Esophagus squamous epithelium (tissue), 5 donors: Measurements from ENCODE around the gene CDH13. TPM values are rescaled to one million over a fixed set of nuclear protein-coding genes. Genes with fewer than 3 reads are reported as not detected.

Source experiments
- DNase-seq: peaks from one replicate; lab custom pipeline; 2025; lab: John Stamatoyannopoulos, UW
- H3K27ac ChIP-seq, 4 donors: fragments of 200-600 bp; sonication (generic); one replicate each; pipeline ENCODE4 v1.5.1; 2016 to 2019; ENCODE audit warnings: mild to moderate bottlenecking in 1 of 4
- H3K27me3 ChIP-seq, 4 donors: fragments of 200-600 bp; sonication (generic); 1 replicate in 3 of 4; 2 replicates in 1 of 4; pipeline versions ENCODE4 v1.5.1 to v1.6.0; 2017 to 2021; ENCODE audit warnings: antibody characterized with exemption in 1 of 4
- H3K36me3 ChIP-seq, 3 donors: fragments of 200-600 bp; sonication (generic); one replicate each; pipeline ENCODE4 v1.5.1; 2016 to 2019
- H3K4me1 ChIP-seq, 3 donors: fragments of 200-600 bp; sonication (generic); one replicate each; pipeline ENCODE4 v1.5.1; 2017 to 2019
- H3K4me3 ChIP-seq, 4 donors: fragments of 200-600 bp; sonication (generic); 1 replicate in 3 of 4; 2 replicates in 1 of 4; pipeline ENCODE4 v1.5.1; 2016 to 2019; ENCODE audit warnings: mild to moderate bottlenecking in 2 of 4, moderate library complexity in 1 of 4
- H3K9me3 ChIP-seq, 3 donors: fragments of 200-600 bp; sonication (generic); one replicate each; pipeline ENCODE4 v1.5.1; 2016 to 2019
- POLR2A ChIP-seq, 4 donors: fragments of 450-650 bp; IDR thresholded peaks; one replicate each; pipeline ENCODE4 v1.6.1; 2017; ENCODE audit warnings: antibody characterized with exemption in 4 of 4, mild to moderate bottlenecking in 4 of 4, moderate library complexity in 3 of 4
- WGBS, 2 donors: methylation state at CpG; one replicate each; pipeline ENCODE4 v1.1.5; 2018; 5-methylcytosine and 5-hydroxymethylcytosine counted together
- intact Hi-C: fragments of 100-400 bp; cut with DNase I; formaldehyde crosslinking; loops from one replicate; pipeline ENCODE4 v1.15.0; 2022
- total RNA-seq, 4 donors: library from RNA; depleted of rRNA; stranded (reverse); fragments of >200 nt; gene quantifications; one replicate each; pipeline ENCODE4 v1.1.0, GENCODE V29; 2016
- TF ChIP-seq, protein P1 (sequence below), 6 experiments: fragments of 450-650 bp in 4 of 6; fragments of 200-600 bp in 2 of 6; sonication (generic) in 2 of 6; IDR thresholded peaks; one replicate each; pipeline ENCODE4 v1.5.1; 2016 to 2019; ENCODE audit warnings: antibody characterized with exemption in 6 of 6, mild to moderate bottlenecking in 4 of 6, moderate library complexity in 4 of 6
- donor health status: DM: yes; HTN: yes; CAD: no.

CDH13 gene
- total RNA-seq, 4 donors from 2014 or later, result 6.9 to 31.9 (median 21.1) TPM

- Histone ChIP-seq H3K27ac (peak overlapping the region in 1 of 4 donors; percentile 2), H3K4me1 (peaks cover 0 to under 1% (median 0%) of the 10 kb centered on the region in 3 donors), H3K4me3 (no peak overlapping the region), H3K27me3 (no peaks in the 10 kb centered on the region), H3K36me3 (no peaks in the 10 kb centered on the region), H3K9me3 (no peaks in the 10 kb centered on the region)
- 74 to 88% methylated on average over 5 of the region's 5 CpGs for WGBS, 2 donors
- TF ChIP-seq, protein P1, sequence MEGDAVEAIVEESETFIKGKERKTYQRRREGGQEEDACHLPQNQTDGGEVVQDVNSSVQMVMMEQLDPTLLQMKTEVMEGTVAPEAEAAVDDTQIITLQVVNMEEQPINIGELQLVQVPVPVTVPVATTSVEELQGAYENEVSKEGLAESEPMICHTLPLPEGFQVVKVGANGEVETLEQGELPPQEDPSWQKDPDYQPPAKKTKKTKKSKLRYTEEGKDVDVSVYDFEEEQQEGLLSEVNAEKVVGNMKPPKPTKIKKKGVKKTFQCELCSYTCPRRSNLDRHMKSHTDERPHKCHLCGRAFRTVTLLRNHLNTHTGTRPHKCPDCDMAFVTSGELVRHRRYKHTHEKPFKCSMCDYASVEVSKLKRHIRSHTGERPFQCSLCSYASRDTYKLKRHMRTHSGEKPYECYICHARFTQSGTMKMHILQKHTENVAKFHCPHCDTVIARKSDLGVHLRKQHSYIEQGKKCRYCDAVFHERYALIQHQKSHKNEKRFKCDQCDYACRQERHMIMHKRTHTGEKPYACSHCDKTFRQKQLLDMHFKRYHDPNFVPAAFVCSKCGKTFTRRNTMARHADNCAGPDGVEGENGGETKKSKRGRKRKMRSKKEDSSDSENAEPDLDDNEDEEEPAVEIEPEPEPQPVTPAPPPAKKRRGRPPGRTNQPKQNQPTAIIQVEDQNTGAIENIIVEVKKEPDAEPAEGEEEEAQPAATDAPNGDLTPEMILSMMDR (IDR thresholded peaks at IDR 0.05), result no peak
- TF ChIP-seq POLR2A (IDR thresholded peaks at IDR 0.05), result no peak
- intact Hi-C loops, result no loop called here
- DNase-seq, result no peak
Observed at GRCh38 chr16:82776470-82777146, 149.8 kb downstream of the CDH13 start.

- no peak for TF ChIP-seq POLR2A (IDR thresholded peaks at IDR 0.05)
- TF ChIP-seq, protein P1 (IDR thresholded peaks at IDR 0.05), result no peak
- intact Hi-C loops, result no loop called here
- no peaks in the 10 kb centered on the region for H3K27me3 ChIP-seq
- 41 to 51% methylated on average over 10 to 11 of the region's 11 CpGs for WGBS, 2 donors
- peak overlapping the region in 1 of 4 donors; percentile 42 for H3K27ac ChIP-seq
- H3K36me3 ChIP-seq, result no peaks in the 10 kb centered on the region
- DNase-seq, result no peak
- no peaks in the 10 kb centered on the region for H3K9me3 ChIP-seq
- H3K4me3 ChIP-seq, result no peak overlapping the region
- peaks cover 0 to 12% (median 0%) of the 10 kb centered on the region in 3 donors for H3K4me1 ChIP-seq
Observed at GRCh38 chr16:82782715-82783251, 156.0 kb downstream of the CDH13 start.

DNA sequence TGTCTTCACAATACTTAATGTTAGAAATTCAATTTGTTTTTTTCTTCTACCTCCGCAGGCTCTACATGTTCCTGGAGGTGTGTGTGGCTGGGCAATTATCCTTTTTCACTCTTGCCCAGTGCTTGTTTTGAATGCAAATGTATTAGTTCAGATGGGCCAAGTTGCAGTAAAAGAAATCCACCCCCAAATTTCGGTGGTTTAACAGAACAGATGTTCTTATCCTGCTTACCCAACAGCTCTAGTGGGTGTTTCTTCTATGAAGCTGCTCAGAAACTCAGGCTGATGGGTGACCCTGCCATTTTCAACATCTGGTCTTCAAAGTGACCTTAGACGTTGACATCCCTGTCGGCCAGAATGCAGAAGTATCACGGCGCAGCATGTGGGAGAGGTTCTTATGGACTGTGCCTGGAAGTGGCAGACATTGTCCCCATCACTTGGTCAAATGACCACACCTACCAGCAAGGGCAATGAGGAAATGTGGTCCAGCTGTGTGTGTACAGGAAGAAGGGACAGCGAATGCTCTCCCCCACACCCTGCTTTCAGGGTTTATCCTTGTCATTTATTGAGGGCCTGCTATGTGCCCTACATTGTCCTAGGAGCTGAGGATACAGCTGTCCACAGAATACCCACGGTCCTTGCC is 157.3 kb downstream of the CDH13 start:
- DNase-seq, result no peak
- Histone ChIP-seq H3K27me3 (no peaks in the 10 kb centered on the region), H3K36me3 (no peaks in the 10 kb centered on the region), H3K9me3 (no peaks in the 10 kb centered on the region), H3K4me3 (no peak overlapping the region), H3K27ac (peak overlapping the region in 1 of 4 donors; percentile 9), H3K4me1 (peaks cover 0 to 12% (median 0%) of the 10 kb centered on the region in 3 donors)
- intact Hi-C loops, result no loop called here
- 57 to 78% methylated on average over 7 to 8 of the region's 8 CpGs for WGBS, 2 donors
- TF ChIP-seq, protein P1 (IDR thresholded peaks at IDR 0.05), result no peak
- no peak for TF ChIP-seq POLR2A (IDR thresholded peaks at IDR 0.05)

GRCh38 chr16:82784573-82784968 is 157.8 kb downstream of the CDH13 start:
- no peak for TF ChIP-seq POLR2A (IDR thresholded peaks at IDR 0.05)
- TF ChIP-seq, protein P1 (IDR thresholded peaks at IDR 0.05), result no peak
- Histone ChIP-seq H3K27me3 (no peaks in the 10 kb centered on the region), H3K4me1 (peaks cover 0 to 12% (median 0%) of the 10 kb centered on the region in 3 donors), H3K27ac (peak overlapping the region in 1 of 4 donors; percentile 9), H3K4me3 (no peak overlapping the region), H3K9me3 (no peaks in the 10 kb centered on the region), H3K36me3 (no peaks in the 10 kb centered on the region)
- intact Hi-C loops, result no loop called here
- DNase-seq, result no peak
- 88 to 91% methylated on average over 3 of the region's 3 CpGs for WGBS, 2 donors

GRCh38 chr16:82788225-82788624 is 161.5 kb downstream of the CDH13 start:
- Histone ChIP-seq H3K4me3 (no peak overlapping the region), H3K36me3 (no peaks in the 10 kb centered on the region), H3K9me3 (no peaks in the 10 kb centered on the region), H3K27me3 (no peaks in the 10 kb centered on the region), H3K4me1 (no peaks in the 10 kb centered on the region), H3K27ac (no peak overlapping the region)
- whole genome bisulfite sequencing, 2 donors, result 69 to 70% methylated on average over 6 to 7 of the region's 7 CpGs
- TF ChIP-seq POLR2A (IDR thresholded peaks at IDR 0.05), result no peak
- TF ChIP-seq, protein P1 (IDR thresholded peaks at IDR 0.05), result no peak
- DNase-seq, result no peak
- intact Hi-C loops, result no loop called here
